Stimulated activated CD8-positive, alpha-beta memory T cell treated with anti-CD3 and anti-CD28 coated beads, Interleukin-4, amount 100 ng/mL, for 48 hours (primary cell): ENCODE results near the gene MYLK4.

Experiments used
- DNase-seq: peaks from one replicate; pipeline ENCODE4 v3.0.0-alpha.2; 2020

The MYLK4 gene

GRCh38 chr6:2775003-2775402 is 24.3 kb upstream of the MYLK4 start:
- DNase-seq, result no peak

GRCh38 chr6:2773449-2773848 is 22.7 kb upstream of the MYLK4 start:
- DNase-seq, result no peak

GRCh38 chr6:2772840-2773239 is 22.1 kb upstream of the MYLK4 start:
- no peak for DNase-seq

GRCh38 chr6:2771079-2771478 is 20.4 kb upstream of the MYLK4 start:
- DNase-seq, result no peak

- no peak for DNase-seq
Measured at GRCh38 chr6:2770171-2770570, 19.4 kb upstream of the MYLK4 start.

- DNase-seq, result no peak
Measured at GRCh38 chr6:2768696-2769095, 18.0 kb upstream of the MYLK4 start.

- no peak for DNase-seq
Measured at GRCh38 chr6:2767657-2768524, 17.2 kb upstream of the MYLK4 start.

GRCh38 chr6:2766767-2767656 is 16.3 kb upstream of the MYLK4 start:
- no peak for DNase-seq

- peak; percentile 57 for DNase-seq
Measured at GRCh38 chr6:2765896-2766766, 15.4 kb upstream of the MYLK4 start.

GRCh38 chr6:2765166-2765895 is 14.6 kb upstream of the MYLK4 start, which contains the start of gene WRNIP1:
TSS of gene WRNIP1 (plus strand) at chr6:2765393. CDS start at chr6:2765623, 230 bp downstream.
- peak; percentile 96 for DNase-seq

GRCh38 chr6:2764610-2765165 is 14.0 kb upstream of the MYLK4 start:
- DNase-seq, result peak; percentile 71

GRCh38 chr6:2763876-2764540 is 13.3 kb upstream of the MYLK4 start:
- no peak for DNase-seq

GRCh38 chr6:2763345-2763841 is 12.7 kb upstream of the MYLK4 start:
- DNase-seq, result no peak

- peak; percentile 44 for DNase-seq
Measured at GRCh38 chr6:2762868-2763267, 12.1 kb upstream of the MYLK4 start.

GRCh38 chr6:2760882-2761842 is 10.4 kb upstream of the MYLK4 start:
- no peak for DNase-seq

GRCh38 chr6:2758980-2759379 is 8.3 kb upstream of the MYLK4 start:
- no peak for DNase-seq

- no peak for DNase-seq
Measured at GRCh38 chr6:2756687-2757224, 6.0 kb upstream of the MYLK4 start.

- DNase-seq, result no peak
Measured at GRCh38 chr6:2756241-2756640, 5.5 kb upstream of the MYLK4 start.

GRCh38 chr6:2755456-2755855 is 4.7 kb upstream of the MYLK4 start:
- no peak for DNase-seq
